Testis (tissue), 3 donors: ENCODE data around the gene MADCAM1. TPM values are rescaled to one million over a fixed set of nuclear protein-coding genes. Genes with fewer than 3 reads are reported as not detected.
"Not testable (repeated sequence)": the region's sequence is repeated elsewhere in the genome, so short reads cannot be mapped to it uniquely, and the experiment has no call there.

Experiments used
- DNase-seq: peaks from one replicate; pipeline ENCODE4 v3.0.0-alpha.2; 2019
- H3K27ac ChIP-seq, 2 donors: fragments of 200-600 bp; sonication (generic); one replicate each; pipeline ENCODE4 v1.5.1; 2019
- H3K27me3 ChIP-seq: fragments of 200-600 bp; sonication (generic); one replicate; pipeline ENCODE4 v1.5.1; 2019
- H3K36me3 ChIP-seq: fragments of 200-600 bp; sonication (generic); one replicate; pipeline ENCODE4 v1.5.1; 2017; ENCODE audit warnings: low read depth; ENCODE audit errors: missing control alignments
- H3K4me1 ChIP-seq: fragments of 200-600 bp; sonication (generic); one replicate; pipeline ENCODE4 v1.5.1; 2019
- H3K4me3 ChIP-seq, 2 donors: fragments of 200-600 bp; sonication (generic); one replicate each; pipeline ENCODE4 v1.5.1; 2017 to 2019
- H3K9me3 ChIP-seq: fragments of 200-600 bp; sonication (generic); one replicate; pipeline ENCODE4 v1.5.1; 2017
- POLR2A ChIP-seq: fragments of 450-650 bp; IDR thresholded peaks from one replicate; pipeline ENCODE4 v1.6.1; 2017; ENCODE audit warnings: antibody characterized with exemption, mild to moderate bottlenecking, moderate library complexity
- WGBS, 2 donors: methylation state at CpG; one replicate each; pipeline ENCODE4 v1.1.5; 2018; 5-methylcytosine and 5-hydroxymethylcytosine counted together
- intact Hi-C: fragments of 100-400 bp; cut with DNase I; formaldehyde crosslinking; loops from one replicate; pipeline ENCODE4 v1.15.1; 2023; ENCODE audit warnings: low total_unique reads
- polyA plus RNA-seq: library from polyadenylated mRNA; stranded (reverse); fragments of 350-450 nt; fragmentation: Illumina TruSeq; extraction: RNeasy Lipid Tissue Mini Kit (QIAGEN cat#74804); gene quantifications from one replicate; pipeline ENCODE4 v1.2.3, GENCODE V29; 2014; ENCODE audit warnings: low read depth, low replicate concordance; ENCODE audit not compliant: insufficient read depth
- total RNA-seq, 2 donors: library from RNA; depleted of rRNA; stranded (reverse); fragments of >200 nt; gene quantifications; one replicate each; pipeline ENCODE4 v1.2.3, GENCODE V29; 2016
- TF ChIP-seq, protein P1 (sequence below), 3 experiments: fragments of 450-650 bp in 2 of 3; fragments of 200-600 bp in 1 of 3; sonication (generic) in 1 of 3; IDR thresholded peaks; one replicate each; pipeline ENCODE4 v1.5.1; 2016 to 2019; ENCODE audit warnings: antibody characterized with exemption in 3 of 3, mild to moderate bottlenecking in 2 of 3, moderate library complexity in 1 of 3

The MADCAM1 gene
- total and polyA plus RNA-seq, 3 donors from 2014 or later, result 1.6 to 2.3 (median 2.2) TPM

DNA sequence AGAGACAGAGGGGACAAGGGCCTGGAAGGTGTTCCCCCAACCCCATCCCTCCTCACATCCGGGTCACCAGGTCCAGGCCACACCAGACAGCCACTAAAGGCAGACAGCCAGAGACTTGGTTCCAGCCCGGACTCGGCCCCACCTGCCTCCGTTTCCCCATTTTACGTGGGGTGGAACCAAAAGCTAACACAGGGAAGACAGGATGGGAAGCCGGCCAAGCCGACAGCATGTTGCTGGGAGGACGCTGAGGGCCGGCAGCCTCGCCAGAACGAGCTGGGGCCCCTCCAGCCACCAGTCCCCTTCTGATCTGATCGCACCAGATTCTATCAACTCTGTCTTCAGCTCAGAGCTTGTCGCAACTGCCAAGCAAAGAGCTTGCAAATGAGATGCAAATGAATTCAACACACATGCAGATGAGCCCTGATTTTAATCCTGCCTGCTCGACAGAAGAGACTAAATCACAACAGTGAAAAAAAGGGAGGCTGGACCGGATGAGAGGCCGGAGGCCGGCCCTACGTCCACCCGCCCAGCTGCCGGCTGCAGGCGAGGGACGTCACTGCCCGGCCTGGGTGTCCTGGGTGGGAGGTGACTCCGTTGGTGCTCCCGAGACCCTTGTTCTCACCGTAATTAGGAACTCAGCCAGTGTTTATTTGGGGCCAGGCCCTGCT is 17.9 kb upstream of the MADCAM1 start:
- 76 to 78% methylated on average over 23 to 26 of the region's 26 CpGs for WGBS, 2 donors
- Histone ChIP-seq H3K4me3 (no peak overlapping the region), H3K4me1 (peaks cover 6% of the 10 kb centered on the region), H3K9me3 (no peaks in the 10 kb centered on the region), H3K27ac (no peak overlapping the region), H3K36me3 (no peaks in the 10 kb centered on the region), H3K27me3 (no peaks in the 10 kb centered on the region)
- TF ChIP-seq POLR2A, result no peak
- TF ChIP-seq, protein P1, sequence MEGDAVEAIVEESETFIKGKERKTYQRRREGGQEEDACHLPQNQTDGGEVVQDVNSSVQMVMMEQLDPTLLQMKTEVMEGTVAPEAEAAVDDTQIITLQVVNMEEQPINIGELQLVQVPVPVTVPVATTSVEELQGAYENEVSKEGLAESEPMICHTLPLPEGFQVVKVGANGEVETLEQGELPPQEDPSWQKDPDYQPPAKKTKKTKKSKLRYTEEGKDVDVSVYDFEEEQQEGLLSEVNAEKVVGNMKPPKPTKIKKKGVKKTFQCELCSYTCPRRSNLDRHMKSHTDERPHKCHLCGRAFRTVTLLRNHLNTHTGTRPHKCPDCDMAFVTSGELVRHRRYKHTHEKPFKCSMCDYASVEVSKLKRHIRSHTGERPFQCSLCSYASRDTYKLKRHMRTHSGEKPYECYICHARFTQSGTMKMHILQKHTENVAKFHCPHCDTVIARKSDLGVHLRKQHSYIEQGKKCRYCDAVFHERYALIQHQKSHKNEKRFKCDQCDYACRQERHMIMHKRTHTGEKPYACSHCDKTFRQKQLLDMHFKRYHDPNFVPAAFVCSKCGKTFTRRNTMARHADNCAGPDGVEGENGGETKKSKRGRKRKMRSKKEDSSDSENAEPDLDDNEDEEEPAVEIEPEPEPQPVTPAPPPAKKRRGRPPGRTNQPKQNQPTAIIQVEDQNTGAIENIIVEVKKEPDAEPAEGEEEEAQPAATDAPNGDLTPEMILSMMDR (IDR thresholded peaks at IDR 0.05), result no peak
- no peak for DNase-seq
- intact Hi-C loops, result no loop called here

DNA sequence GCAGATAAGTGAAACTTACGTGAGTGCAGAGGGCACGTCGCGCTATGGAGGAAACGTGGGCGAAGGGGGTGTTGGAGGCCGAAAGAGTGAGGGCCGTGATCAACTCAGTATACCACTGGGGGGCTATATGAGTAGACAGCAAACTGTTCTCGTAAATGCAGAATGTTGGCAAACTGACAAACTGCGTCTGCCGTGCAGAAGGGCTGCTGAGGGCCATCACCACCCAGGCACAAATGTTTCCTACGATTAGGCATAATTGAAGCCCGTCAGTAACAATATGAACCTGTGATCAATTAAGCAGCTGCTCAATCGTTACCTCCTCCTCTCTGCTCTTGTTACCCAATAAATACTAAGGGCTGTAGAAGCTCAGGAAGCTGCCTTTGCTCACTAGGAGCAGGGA is 17.3 kb upstream of the MADCAM1 start:
- intact Hi-C loops, result no loop called here
- TF ChIP-seq, protein P1 (IDR thresholded peaks at IDR 0.05), result no peak
- TF ChIP-seq POLR2A, result no peak
- Histone ChIP-seq H3K4me3 (no peak overlapping the region), H3K27me3 (no peaks in the 10 kb centered on the region), H3K4me1 (peaks cover 6% of the 10 kb centered on the region), H3K27ac (no peak overlapping the region), H3K9me3 (no peaks in the 10 kb centered on the region), H3K36me3 (no peaks in the 10 kb centered on the region)
- DNase-seq, result no peak
- WGBS, 2 donors, result 66 to 69% methylated on average over 14 of the region's 14 CpGs

DNA sequence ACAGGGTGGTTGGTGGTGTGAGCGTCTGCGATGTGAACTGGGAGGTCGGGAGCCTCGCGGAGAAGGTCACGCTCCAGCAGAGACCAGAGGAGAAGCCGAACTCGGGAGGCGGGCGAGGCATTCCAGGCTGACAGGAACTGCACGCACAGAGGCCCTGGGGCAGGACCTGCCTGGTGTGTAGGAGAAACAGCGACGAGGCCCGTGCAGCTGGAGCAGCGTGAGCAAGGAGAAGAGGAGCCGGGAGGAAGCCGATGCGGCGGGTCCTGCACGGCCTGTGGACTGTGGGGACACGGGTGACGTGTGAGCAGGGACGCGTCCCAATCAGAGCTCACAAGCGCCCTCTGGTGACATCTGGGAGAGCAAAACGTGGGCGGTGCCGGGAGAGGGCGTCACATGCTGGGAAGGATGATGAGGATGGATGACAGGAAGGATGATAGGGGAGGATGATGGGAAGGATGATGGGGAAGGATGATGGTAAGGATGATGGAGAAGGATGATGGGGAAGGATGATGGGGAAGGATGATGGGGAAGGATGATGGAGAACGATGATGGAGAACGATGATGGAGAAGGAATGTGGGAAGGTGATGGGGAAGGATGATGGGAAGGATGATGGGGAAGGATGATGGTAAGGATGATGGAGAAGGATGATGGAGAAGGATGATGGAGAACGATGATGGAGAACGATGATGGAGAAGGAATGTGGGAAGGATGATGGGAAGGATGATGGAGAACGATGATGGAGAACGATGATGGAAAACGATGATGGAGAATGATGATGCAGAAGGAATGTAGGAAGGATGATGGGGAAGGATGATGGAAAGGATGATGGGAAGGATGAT is 16.1 kb upstream of the MADCAM1 start:
- Histone ChIP-seq H3K4me1 (peaks cover 7% of the 10 kb centered on the region), H3K27ac (peak overlapping the region; percentile 50 to 61), H3K36me3 (no peaks in the 10 kb centered on the region), H3K4me3 (no peak overlapping the region), H3K27me3 (no peaks in the 10 kb centered on the region), H3K9me3 (no peaks in the 10 kb centered on the region)
- DNase-seq, result peak; percentile 90
- WGBS, 2 donors, result 27 to 28% methylated on average over 36 of the region's 36 CpGs
- no peak for TF ChIP-seq POLR2A
- TF ChIP-seq, protein P1 (IDR thresholded peaks at IDR 0.05), result peak; percentile 42 to 66 (median 47)
- intact Hi-C loops, result no loop called here

DNA sequence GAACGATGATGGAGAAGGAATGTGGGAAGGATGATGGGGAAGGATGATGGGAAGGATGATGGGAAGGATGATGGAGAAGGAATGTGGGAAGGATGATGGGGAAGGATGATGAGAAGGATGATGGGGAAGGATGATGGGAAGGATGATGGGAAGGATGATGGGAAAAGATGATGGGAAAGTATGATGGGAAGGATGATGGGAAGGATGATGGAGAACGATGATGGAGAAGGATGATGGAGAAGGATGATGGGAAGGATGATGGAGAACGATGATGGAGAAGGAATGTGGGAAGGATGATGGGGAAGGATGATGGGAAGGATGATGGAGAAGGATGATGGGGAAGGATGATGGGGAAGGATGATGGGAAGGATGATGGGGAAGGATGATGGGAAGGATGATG is 15.2 kb upstream of the MADCAM1 start:
- DNase-seq, H3K9me3 ChIP-seq, H3K36me3 ChIP-seq, H3K27me3 ChIP-seq, H3K27ac ChIP-seq, intact Hi-C loops, H3K4me3 ChIP-seq: not testable (repeated sequence)
- H3K4me1 ChIP-seq, result peaks cover 10% of the 10 kb centered on the region
- WGBS, 2 donors, result 89 to 91% methylated on average over 3 of the region's 3 CpGs

DNA sequence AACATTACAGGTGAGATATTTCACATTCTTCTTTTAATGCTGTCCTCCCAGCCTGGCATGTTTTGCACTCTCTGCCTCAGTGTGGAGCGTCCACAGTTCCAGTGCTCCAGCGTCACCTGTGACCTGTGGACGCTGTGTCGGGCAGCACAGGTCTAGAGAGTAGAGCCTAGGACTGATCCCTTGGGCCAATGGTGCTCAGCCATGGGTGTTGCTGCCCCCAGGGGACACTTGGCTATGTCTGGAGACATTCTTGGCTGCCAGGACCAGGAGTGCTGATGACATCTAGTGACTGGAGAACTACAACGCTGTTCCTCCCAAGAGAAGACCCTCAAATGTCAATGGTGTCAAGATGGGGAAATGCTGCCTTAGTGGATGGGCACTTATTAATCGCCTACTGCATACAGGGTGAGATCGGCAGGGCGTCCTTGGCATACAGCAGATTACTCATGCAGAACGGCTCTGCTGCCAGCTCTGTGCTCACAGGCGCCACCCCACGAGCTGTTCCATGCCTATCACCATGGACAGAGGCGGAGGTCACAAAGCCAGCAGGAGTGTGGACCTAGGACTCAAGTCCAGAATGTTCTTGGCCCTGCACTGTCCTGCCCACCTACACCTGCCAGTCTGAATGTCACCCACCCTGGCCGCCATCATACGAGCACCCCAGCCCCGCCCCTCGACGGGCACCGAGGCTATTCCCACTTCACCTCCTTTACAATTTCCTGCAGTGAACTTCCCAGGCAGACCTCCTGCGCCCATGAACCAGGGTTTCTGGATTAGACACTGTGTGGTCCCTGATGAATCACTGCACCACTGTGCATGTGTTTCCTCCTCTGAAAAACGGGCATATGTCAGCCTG is 13.9 kb upstream of the MADCAM1 start:
- no peak for DNase-seq
- WGBS, 2 donors, result 64 to 75% methylated on average over 17 to 20 of the region's 20 CpGs
- intact Hi-C loops, result no loop called here
- H3K27ac ChIP-seq, result no peak overlapping the region
- no peaks in the 10 kb centered on the region for H3K27me3 ChIP-seq
- no peak overlapping the region for H3K4me3 ChIP-seq
- TF ChIP-seq, protein P1 (IDR thresholded peaks at IDR 0.05), result no peak
- no peak for TF ChIP-seq POLR2A
- H3K9me3 ChIP-seq, result no peaks in the 10 kb centered on the region
- H3K36me3 ChIP-seq, result no peaks in the 10 kb centered on the region
- peaks cover 10% of the 10 kb centered on the region for H3K4me1 ChIP-seq
